HT1080 (cell line): Measurements from ENCODE around the gene AGFG2. TPM values are rescaled to one million over a fixed set of nuclear protein-coding genes. Genes with fewer than 3 reads are reported as not detected.
"Not testable (repeated sequence)": the region's sequence is repeated elsewhere in the genome, so short reads cannot be mapped to it uniquely, and the experiment has no call there.

Experiments
- DNase-seq: peaks from one replicate; pipeline ENCODE4 v3.0.0-alpha.2; 2015; ENCODE audit warnings: low read depth
- total RNA-seq: library from RNA; depleted of rRNA; stranded (reverse); fragments of >200 nt; shearing (Covaris generic); gene quantifications from 2 replicates; pipeline ENCODE4 v1.2.3, GENCODE V29; 2014

AGFG2 gene
- total RNA-seq, 1 experiment from 2014 or later = 19.9 TPM

DNA sequence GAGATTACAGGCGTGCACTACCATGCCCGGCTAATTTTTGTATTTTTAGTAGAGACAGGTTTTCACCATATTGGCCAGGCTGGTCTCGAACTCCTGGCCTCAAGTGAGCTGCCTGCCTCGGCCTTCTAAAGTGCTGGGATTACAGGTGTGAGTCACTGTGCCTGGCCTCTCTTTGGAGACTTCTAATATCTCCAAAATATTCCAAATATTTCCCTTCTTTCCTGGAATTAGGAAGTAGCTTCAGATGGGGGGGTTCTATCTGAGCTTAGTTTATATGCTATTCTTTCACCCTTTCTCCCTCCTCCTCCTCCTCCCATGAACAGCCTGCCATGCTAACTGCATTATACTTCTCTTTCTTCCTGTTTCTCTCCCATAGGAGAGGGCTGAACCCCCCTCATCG is 9.4 kb downstream of the AGFG2 start:
- not testable (repeated sequence) for DNase-seq

DNA sequence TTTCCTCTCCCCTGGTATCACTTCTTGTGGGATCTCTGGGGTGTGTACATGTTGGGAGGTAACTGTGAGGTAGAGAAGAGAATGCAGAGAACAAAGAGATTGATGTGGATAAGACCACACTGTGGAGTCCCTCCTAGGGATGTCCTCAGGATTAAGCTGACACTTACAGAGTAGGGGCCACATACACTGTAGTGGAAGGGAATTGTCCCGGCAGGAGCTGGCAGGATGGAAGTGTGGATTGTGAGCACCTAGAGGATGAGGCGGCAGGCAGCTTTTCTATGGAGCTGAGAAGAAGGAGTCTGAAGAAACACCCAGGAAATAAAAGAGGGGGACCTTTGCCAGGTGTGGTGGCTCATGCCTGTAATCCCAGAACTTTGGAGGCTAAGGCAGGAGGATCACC is 13.5 kb downstream of the AGFG2 start:
- no peak for DNase-seq

DNA sequence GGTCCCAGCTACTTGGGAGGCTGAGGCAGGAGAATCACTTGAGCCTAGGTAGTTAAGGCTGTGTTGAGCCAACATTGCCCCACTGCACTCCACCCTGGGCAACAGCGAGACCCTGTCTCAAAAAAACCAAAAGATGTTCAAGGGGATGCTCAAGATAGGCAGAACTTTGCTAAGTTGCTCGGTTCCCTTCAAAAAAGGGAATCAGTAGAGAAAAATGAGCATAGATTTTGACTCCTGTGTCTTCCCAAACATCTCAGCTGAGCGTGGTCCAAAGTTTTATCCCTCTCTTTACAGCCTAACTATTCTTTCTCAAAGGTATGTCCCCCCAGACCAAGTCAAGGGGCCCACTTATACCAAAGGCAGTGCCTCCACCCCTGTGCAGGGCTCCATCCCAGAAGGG is 14.0 kb downstream of the AGFG2 start:
- DNase-seq = no peak

DNA sequence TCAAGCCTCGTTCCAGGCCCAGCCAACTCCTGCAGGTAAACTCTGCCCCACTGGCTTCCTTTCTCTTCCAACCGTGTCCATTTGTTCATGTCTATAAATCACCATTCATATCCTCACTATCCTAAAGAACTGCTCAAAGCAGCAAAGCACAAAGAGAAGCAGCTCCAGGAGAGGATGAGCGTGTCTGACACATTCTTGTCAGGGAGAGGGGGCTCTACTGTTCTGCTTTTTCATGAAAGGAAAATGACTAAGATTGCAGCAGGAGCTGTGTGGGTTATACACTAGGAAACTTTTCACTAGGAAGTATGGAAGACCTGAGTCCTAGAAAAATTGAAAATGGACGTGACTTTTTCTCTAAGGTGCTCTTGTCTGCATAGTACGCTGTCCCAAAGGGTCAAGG is 16.7 kb downstream of the AGFG2 start:
- DNase-seq = no peak

DNA sequence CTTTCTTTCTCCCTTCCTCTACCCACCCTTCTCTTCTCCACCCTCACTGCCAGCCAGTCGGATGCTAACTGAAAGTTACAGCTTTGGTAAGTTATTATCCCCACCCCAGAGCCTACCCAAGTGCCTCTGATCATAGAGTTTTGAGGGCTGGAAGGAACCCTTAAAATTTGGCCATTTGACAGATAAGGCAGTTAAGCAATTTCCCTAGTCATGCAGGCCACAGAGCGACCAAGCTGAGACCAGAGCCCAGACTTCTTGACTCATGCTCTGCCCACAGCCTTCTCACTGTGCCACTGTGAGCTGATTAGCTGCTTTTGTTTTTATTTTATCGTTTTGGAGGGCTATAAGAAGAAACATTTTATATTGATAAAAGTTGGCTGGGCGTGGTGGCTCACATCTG is 17.5 kb downstream of the AGFG2 start:
- no peak for DNase-seq

DNA sequence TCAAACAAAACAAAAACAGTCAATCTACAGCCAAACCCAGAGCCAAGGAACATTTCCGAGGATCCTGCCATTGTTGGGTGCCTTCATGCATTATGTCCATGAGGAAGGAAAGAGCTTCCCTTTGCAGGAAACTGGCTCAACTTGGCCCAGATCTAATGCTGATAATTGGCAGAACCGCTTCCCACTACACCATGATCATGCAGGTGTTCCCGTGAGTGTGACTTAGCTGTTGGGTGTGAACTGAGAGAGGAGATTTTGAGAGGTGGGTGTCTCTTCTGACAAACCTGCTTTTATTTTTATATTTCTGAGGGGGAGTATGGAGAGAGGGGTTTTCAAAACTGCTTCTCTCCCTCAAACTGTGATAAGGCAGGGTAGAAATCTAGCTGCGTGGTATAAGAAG is 20.1 kb downstream of the AGFG2 start:
- no peak for DNase-seq

DNA sequence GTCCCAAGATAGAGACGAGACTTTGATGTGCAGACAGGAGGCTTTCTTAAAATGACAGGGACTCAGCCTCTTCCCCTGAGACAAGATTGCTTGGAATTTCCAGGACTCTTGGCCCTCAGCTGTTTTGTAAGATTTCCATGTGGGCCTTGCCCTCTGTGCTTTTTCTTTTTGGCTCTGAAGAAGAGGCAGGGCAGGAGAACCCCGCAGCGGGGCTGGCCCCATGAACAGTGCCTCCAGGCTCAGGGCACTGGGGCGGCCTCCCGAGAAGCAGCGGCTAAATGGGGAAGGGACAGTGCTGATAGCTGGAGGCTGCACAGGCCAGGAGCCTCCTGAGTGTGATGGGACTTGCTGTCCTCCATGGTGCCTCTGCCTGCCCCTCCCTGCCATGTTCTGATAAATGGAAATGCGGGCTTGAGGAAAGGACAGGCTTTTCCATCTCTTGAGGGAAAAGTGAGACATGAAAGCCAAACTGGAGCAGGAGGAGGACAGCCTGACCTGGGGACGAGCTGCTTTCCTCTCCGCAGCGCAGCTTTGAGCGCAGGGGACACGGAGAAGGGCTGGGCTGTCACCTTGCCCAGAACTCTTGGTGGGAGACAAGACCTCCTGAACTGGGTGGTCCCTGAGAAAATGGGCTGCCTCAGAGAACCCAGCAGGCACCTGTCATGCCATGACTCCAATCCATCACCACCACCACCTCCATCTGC is 22.6 kb downstream of the AGFG2 start:
- DNase-seq = no peak

DNA sequence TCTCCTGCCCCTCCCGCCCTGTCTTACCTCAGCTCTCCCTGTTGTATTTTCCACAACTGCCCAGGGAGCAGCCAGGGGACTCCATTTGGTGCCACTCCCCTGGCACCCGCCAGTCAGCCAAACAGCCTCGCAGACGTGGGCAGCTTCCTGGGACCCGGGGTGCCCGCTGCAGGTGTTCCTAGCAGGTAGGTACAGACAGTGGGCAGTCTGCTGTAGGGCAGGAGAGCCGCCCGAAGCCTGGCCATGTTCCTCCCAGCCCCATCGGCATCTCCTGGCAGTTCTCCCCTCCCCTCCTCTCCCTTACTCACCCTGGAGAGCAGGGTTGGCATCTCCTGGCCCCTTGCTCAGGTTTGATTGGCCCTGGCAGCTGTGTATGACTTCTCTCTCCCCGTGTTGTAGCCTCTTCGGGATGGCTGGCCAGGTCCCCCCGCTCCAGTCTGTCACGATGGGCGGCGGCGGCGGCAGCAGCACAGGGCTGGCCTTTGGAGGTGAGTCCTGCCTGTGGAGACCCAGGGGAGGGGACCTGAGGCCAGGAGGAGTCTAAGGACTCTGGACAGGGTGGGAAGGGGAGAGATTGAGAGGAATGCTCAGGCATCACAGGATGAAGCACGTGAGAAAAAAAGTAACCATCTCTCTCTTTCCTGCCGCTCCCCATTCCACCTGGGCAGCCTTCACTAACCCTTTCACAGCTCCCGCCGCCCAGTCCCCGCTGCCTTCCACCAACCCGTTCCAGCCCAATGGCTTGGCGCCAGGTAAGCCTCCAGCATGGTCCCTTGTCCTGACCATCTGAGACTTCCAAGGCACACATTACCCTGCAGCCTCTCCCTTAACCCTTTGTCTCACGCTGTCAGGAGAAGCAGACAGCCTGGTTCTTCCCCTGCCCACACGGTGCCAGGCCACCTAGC is 23.4 kb downstream of the AGFG2 start:
- no peak for DNase-seq

DNA sequence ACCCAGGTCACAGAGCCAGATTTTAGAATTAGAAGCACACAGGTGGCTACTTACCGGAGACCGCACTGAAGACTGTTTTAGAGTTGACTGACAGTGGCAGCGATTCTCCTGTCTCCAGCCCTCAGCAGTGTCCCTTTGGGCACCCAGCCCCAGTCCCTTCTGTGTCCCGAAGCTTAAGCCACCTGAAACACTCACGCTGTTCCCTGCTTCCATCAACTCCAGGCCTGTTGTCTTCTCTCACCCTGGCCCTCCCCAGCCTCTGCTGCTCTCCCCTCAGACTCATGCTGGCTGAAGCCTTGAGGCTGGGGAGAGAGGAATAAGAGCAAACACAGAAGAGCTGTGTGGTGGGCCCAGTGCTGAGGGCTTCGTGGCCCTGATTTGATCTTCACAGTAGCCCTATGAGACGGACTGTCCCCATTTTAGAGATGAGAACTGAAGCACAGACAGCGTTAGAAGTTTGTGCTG is 24.1 kb downstream of the AGFG2 start:
- no peak for DNase-seq

DNA sequence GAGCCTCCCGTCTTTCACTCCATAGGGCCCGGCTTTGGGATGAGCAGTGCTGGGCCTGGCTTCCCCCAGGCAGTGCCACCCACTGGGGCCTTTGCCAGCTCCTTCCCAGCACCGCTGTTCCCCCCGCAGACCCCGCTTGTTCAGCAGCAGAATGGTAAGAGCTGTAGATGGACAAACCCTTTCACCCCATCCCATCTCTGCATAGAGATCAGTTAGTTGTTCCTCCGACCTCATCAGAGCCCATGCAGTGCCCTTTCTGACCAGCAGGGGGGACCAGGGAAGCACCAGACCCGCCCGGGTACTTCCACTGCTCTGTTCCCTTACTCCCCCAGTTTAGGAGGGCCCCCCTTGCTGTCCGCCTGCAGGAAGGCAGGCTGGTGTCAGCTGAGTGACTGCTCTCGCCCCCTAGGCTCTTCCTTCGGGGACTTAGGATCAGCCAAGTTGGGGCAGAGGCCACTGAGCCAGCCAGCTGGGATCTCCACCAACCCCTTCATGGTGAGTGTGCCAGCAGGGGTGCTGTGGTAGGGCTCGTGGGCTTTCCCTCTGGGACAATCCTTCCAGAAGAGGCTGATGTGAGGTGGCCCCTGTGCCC is 24.9 kb downstream of the AGFG2 start:
- DNase-seq = peak; percentile 61

DNA sequence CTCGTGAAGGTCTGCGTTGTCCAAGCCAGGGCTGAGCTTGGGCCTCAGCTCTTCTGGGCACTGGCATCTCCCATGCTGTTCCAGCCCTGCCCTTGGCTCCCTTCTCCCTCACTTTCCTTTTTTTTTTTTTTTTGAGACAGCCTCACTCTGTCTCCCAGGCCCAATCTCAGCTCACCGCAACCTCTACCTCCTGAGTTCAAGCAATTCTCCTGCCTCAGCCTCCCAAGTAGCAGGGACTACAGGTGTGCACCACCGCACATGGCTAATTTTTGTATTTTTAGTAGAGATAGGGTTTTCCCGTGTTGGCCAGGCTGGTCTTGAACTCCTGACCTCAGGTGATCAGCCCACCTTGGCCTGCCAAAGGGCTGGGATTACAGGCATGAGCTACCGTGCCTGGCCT is 25.4 kb downstream of the AGFG2 start:
- not testable (repeated sequence) for DNase-seq

DNA sequence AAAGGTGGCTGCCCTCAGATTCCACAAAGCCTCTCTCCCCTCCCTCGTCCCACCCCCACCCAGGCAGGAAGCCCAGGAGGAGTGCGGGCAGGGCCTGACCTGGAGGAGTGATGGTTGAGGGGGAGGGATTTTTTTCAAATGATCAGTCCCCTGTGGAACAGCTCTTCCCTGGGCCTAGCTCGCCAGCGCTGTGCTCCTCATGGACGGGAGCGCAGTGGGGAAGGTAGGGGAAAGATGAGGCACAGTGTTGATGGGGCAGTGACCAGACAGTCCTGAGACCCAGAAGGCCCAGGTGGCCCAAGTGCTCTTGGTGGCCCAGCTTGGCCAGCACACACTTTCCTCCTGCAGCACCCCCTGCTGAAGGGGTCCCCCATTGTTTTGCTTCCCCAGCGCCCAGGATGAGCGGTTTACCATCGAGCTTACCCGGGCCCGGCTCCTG is 26.1 kb downstream of the AGFG2 start:
- no peak for DNase-seq

DNA sequence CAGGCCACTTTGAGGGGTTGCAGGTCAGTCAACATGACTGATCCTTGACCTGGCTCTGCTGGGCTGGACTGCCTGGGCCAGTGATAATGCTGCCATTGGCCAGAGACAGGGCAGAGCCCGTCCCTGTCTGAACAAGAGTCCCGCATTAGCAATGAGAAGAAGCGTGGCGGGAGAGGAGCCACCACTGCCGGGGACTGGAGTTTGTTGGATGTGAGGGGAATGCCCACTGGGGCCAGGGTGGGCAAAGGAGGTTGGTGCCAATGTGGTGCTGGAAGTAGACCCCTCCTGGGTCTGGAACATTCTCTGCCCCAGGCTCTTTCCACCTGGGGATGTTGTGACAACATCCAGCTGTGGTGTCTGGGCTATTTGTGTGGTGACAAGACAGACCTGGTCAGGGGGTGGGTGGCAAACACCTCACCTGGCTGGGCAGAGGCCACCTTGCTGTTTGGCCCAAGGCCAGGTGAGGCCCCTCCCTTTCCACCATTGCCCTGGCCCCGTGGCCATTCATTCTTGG is 27.1 kb downstream of the AGFG2 start:
- DNase-seq = no peak

DNA sequence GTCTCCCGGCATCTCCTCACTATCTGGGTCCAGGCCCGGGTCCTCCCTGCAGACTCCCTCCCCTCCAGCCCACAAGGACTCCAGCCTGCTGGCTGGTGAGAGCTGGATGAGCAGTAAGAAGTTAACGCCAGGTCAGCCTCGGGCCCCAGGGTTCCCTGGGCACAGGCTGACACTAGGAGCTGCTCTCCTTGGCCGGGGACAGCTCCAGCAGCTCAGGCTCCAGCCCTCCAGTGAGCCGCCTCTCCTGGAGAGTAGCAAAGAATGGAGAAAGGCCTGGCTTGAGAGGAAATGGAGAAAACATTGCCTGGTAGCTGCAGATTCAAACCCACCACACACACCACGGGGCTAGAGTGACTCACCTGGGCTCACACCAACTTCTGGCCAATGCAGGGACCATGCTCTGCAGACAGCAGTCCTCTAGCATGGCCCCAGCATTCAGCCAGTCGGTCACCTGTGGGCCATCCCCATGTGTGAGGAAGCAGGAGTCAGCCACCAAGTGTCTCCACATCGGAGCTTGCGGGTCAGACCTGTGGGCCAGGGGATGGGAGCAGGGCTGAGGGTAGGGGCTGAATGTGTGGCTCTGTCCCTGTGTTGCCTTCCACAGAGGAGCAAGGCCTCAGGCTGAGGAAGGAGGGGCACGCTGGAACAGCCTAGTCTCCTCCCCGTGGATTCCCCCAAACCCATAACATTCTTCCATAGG is 28.2 kb downstream of the AGFG2 start:
- peak; percentile 69 for DNase-seq

DNA sequence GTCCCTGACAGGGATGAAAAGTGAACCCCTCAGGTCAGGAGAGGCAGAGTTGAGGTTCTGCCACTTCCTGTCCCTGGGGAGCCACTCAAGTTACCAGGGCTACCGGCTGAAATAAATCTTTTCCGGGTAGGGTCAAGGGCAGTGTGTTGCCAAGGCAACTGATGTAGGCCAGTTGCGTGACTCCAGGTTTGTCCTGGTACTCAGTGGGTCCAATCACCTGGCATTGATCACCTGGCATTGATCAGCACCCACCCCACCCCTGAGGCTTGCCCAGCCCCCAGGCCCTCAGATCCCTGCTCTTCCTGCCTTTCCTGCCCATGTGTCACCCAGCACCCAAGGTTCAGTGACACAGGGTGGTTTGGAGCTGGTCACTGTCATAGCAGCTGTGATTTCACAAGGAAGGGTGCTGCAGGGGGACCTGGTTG is 28.8 kb downstream of the AGFG2 start:
- DNase-seq = no peak

DNA sequence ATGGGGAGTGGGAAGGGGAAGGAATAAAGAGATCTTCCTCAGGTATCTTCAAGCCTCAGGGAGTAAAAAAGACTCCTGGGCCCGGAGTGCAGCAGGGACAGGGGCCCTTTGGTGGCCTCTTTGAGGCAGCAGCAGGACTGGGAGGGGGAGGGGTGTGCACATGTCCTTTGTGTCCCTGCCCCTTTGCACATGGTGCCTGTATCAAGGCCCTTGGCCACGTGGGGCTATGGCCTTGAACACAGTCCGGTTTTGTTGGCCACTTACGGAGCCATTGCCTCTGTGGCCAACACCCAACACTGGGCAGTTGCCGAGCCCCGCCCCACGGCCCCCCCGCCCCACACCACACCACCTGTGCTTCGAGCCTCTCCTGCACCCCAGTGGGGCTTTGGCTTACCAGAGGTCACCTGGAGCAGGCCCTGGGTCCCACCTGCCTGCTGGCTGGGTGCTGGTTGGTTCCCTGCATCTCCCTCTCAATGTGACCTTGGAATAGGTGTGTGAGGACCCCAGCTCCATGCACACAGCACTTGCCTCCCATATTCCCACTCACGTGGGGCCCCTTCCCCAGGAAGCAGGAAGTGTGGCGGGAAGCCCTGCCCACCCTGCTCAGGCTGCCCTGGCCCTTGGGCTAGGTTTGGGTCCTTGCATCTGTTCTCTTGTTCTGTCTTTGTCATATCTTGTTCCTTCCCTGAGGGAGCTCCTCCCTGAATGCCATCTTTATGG is 29.3 kb downstream of the AGFG2 start:
- no peak for DNase-seq

DNA sequence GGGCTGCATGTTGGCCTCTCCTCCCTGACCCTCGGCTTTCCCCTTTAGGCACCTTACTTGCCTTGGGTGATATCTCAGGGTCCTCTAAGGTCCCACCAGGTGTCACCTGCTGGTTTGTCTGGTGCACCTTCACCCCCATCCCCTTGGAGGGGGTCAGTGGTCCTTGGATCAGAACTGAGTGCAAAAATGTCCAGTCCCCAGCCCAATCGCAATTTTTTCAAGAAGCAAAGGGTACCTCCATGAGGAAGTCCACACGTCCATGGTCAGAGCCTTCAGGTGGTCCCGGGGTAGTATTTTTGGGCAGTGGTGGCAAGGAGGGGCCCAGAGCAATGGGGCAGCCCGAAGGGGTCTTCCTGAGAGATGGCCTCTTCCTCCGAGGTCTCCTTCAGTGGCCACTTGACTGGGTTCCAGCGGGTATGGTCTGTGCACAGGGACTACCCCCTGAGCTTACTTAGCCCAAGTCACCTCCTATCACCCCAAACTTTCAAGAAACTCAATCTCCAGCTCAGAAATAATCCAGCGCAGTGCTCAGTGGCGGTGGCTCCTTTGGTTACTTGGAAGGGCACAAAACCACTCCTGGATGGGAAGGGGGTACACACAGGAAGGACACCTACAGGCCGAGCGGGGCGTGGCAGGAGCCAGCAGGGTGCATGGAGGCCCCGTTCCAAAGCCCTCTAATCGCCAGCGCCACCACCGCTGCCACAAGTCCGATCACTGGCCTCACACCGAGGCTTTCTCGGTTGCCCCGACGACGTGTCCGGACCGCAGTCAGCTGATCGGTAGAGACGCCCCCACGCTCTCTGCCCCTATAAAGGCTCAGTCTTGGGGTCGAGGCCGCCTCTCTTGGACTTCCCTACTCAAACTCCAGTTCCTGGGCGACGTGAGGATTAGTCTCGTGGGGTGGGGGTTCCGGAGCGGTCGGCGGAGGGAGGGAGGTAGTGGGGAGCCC is 30.2 kb downstream of the AGFG2 start:
- DNase-seq = no peak

DNA sequence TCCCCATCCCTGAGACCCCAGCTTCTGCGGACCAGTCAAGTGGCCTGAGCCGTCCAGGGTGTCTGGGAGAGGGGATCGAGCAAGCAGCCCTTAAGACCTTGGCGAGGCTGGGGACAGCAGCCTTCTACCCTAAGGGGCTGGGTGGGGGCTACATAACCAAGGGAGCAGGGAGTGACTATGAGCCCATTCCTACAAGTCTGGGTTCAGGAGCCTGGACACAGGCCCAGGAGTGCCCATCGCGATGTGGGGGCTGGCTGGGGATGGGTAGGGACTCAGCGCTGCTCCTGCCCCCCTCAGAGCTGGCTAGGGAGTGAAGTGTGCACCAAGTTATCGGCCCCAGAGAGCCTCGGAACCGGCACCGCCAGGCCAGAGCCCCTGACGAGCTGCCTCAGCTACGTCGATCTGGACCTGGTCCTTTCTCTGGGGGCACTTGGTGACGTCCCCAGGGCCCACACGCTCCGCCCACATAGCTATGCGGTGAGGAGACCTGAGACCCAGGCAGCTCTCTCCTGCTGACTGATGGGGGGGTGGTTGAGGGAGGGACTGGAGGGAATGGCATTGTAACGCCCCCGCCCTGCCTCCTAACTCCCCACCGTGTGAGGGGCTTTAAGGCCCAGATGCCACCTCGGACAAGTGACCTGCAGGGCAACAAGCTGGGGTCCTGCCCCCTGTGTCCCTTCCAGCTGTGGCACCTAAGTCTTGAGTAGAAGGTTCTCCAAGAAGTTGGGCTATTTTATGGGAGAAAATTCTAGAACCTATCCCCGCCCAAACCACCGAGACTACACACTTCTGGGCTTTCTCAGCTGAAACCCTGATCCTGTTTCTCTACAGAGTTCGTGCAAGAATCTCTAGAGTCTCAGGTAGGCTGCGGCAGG is 32.2 kb downstream of the AGFG2 start:
- DNase-seq = no peak

DNA sequence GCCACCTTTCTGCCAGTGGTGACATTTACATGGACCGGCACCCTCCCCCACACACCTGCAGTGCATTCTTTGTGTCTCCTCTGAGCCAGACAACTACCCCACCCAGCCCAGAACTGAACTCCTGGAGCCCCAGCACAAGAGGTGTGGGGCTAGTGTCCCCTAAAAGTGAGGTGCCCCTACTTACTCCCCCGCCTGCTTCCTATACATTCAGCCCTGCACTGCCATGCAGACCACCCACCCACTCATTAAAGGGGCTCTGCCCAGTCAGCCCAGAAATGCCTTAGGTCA is 32.8 kb downstream of the AGFG2 start:
- no peak for DNase-seq
